PFSK-1 (cell line): ENCODE data around the gene BET1.

ENCODE experiments used
- FOXP2 ChIP-seq: optimal IDR thresholded peaks from 2 replicates; pipeline ENCODE3; 2011; ENCODE audit warnings: borderline replicate concordance, control low read depth, inconsistent platforms; ENCODE audit not compliant: insufficient read depth; ENCODE audit errors: extremely low read length, extremely low read depth
- POLR2AphosphoS5 ChIP-seq: IDR thresholded peaks from 2 replicates; pipeline ENCODE4 v1.6.1; 2012; ENCODE audit warnings: low read depth, mild to moderate bottlenecking, control low read depth, low read length, moderate library complexity
- REST ChIP-seq, 2 experiments: IDR thresholded peaks; 2 replicates each; pipeline versions ENCODE4 v1.6.1 to v1.8.0; 2011 to 2012; ENCODE audit warnings: low read depth in 2 of 2, low read length in 2 of 2, control low read depth in 1 of 2, inconsistent platforms in 1 of 2, mild to moderate bottlenecking in 1 of 2, moderate library complexity in 1 of 2; ENCODE audit not compliant: insufficient read depth in 1 of 2
- SIN3A ChIP-seq: IDR thresholded peaks from 2 replicates; pipeline ENCODE4 v1.6.1; 2012; ENCODE audit warnings: mild to moderate bottlenecking, low read length, moderate library complexity, borderline replicate concordance; ENCODE audit not compliant: insufficient read depth
- TAF1 ChIP-seq: IDR thresholded peaks from 2 replicates; pipeline ENCODE4 v1.6.1; 2012; ENCODE audit warnings: low read length, control low read depth, borderline replicate concordance; ENCODE audit not compliant: insufficient read depth

DNA sequence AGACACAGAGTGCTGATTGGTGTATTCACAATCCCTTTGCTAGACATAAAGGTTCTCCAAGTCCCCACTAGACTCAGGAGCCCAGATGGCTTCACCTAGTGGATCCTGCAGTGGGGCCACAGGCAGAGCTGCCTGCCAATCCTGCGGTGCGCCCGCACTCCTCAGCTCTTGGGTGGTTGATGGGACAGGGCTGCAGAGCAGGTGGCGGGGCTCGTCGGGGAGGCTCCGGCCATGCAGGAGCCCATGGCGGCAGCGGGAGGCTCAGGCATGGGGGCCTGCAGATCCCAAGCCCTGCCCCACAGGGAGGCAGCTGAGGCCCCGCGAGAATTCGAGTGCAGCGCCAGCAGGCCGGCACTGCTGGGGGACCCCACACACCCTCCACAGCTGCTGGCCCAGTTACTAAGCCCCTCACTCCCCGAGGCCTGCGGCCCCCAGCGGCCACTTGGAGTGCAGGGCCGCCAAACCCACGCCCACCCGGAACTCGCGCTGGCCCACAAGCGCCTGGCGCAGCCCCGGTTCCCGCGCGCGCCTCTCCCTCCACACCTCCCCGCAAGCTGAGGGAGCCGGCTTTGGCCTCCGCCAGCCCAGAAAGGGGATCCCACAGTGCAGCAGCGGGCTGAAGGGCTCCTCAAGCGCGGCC is 7.7 kb upstream of the BET1 start:
- no peak for TF ChIP-seq POLR2AphosphoS5
- no peak for TF ChIP-seq TAF1
- TF ChIP-seq FOXP2: no peak
- TF ChIP-seq REST (IDR thresholded peaks at IDR 0.05; ENCODE audit: insufficient read depth in 1 of 2, low read depth in 2 of 2, low read length in 2 of 2): no peak
- TF ChIP-seq SIN3A: no peak
